Activated T-cell treated with anti-CD3 and anti-CD28 coated beads, Interleukin-2, amount 50 U/mL, for 1 hour (primary cell): ENCODE results near the gene RAB31.

Source experiments
- DNase-seq: peaks from one replicate; pipeline ENCODE4 v3.0.0-alpha.2; 2020

The RAB31 gene

GRCh38 chr18:9824474-9824832 lies 116.4 kb downstream of the RAB31 start:
- DNase-seq: no peak

- DNase-seq: no peak
Observed at GRCh38 chr18:9824952-9825371, 116.9 kb downstream of the RAB31 start.

GRCh38 chr18:9825571-9826073 lies 117.5 kb downstream of the RAB31 start:
- DNase-seq: no peak

GRCh38 chr18:9826685-9827084 lies 118.6 kb downstream of the RAB31 start:
- DNase-seq: no peak

GRCh38 chr18:9827211-9827792 lies 119.2 kb downstream of the RAB31 start:
- DNase-seq: no peak

GRCh38 chr18:9827793-9828505 lies 119.8 kb downstream of the RAB31 start:
- no peak for DNase-seq

GRCh38 chr18:9828506-9829396 lies 120.7 kb downstream of the RAB31 start:
- no peak for DNase-seq

- DNase-seq: no peak
Observed at GRCh38 chr18:9829397-9829712, 121.3 kb downstream of the RAB31 start.

GRCh38 chr18:9831036-9831722 lies 123.1 kb downstream of the RAB31 start:
- no peak for DNase-seq

GRCh38 chr18:9831723-9832199 lies 123.7 kb downstream of the RAB31 start:
- DNase-seq: no peak

GRCh38 chr18:9832871-9833270 lies 124.8 kb downstream of the RAB31 start:
- no peak for DNase-seq

GRCh38 chr18:9834551-9834950 lies 126.5 kb downstream of the RAB31 start:
- DNase-seq: no peak

- no peak for DNase-seq
Observed at GRCh38 chr18:9835113-9835755, 127.1 kb downstream of the RAB31 start.

GRCh38 chr18:9835825-9836224 lies 127.7 kb downstream of the RAB31 start:
- no peak for DNase-seq

GRCh38 chr18:9838144-9838877 lies 130.2 kb downstream of the RAB31 start:
- DNase-seq: no peak

- DNase-seq: no peak
Observed at GRCh38 chr18:9839211-9839610, 131.1 kb downstream of the RAB31 start.

- no peak for DNase-seq
Observed at GRCh38 chr18:9839853-9840252, 131.8 kb downstream of the RAB31 start.

GRCh38 chr18:9841752-9842151 lies 133.7 kb downstream of the RAB31 start:
- no peak for DNase-seq

GRCh38 chr18:9842448-9842847 lies 134.3 kb downstream of the RAB31 start:
- no peak for DNase-seq

- no peak for DNase-seq
Observed at GRCh38 chr18:9845256-9845655, 137.2 kb downstream of the RAB31 start.

- no peak for DNase-seq
Observed at GRCh38 chr18:9846162-9846925, 138.2 kb downstream of the RAB31 start.
